Transverse colon (tissue), 4 donors: ENCODE results near the gene ZBTB38. TPM values are rescaled to one million over a fixed set of nuclear protein-coding genes. Genes with fewer than 3 reads are reported as not detected.

Source experiments
- DNase-seq: peaks from one replicate; pipeline ENCODE4 v3.0.0-alpha.2; 2019
- H3K27ac ChIP-seq, 4 donors: fragments of 200-600 bp; sonication (generic); 2 replicates each; pipeline ENCODE4 v1.5.1; 2016 to 2018; ENCODE audit warnings: inconsistent platforms in 4 of 4
- H3K27me3 ChIP-seq: fragments of 200-600 bp; sonication (generic); 2 replicates; pipeline ENCODE4 v1.5.1; 2017; ENCODE audit warnings: inconsistent platforms
- H3K36me3 ChIP-seq, 4 donors: fragments of 200-600 bp; sonication (generic); 2 replicates each; pipeline ENCODE4 v1.5.1; 2017 to 2019; ENCODE audit warnings: inconsistent platforms in 4 of 4
- H3K4me1 ChIP-seq, 4 donors: fragments of 200-600 bp; sonication (generic); 2 replicates each; pipeline ENCODE4 v1.5.1; 2017 to 2020; ENCODE audit warnings: inconsistent platforms in 4 of 4
- H3K4me3 ChIP-seq, 4 donors: fragments of 200-600 bp; sonication (generic); 1 replicate in 1 of 4; 2 replicates in 3 of 4; pipeline versions ENCODE4 v1.5.1 to v1.6.1; 2017 to 2019; ENCODE audit warnings: inconsistent platforms in 4 of 4
- H3K9me3 ChIP-seq, 2 donors: fragments of 200-600 bp; sonication (generic); 2 replicates each; pipeline ENCODE4 v1.5.1; 2017 to 2019; ENCODE audit warnings: inconsistent platforms in 2 of 2
- EP300 ChIP-seq: sonication (generic); formaldehyde crosslinking; IDR thresholded peaks from one replicate; pipeline ENCODE4 v1.6.1; 2017; ENCODE audit warnings: antibody characterized with exemption, low read depth
- POLR2A ChIP-seq: fragments of 450-650 bp; IDR thresholded peaks from one replicate; pipeline ENCODE4 v1.6.1; 2016; ENCODE audit warnings: antibody characterized with exemption, mild to moderate bottlenecking, moderate library complexity
- POLR2AphosphoS5 ChIP-seq, 3 donors: sonication (generic); formaldehyde crosslinking; IDR thresholded peaks; one replicate each; pipeline ENCODE4 v1.6.1; 2016; ENCODE audit warnings: antibody characterized with exemption in 3 of 3
- WGBS, 2 donors: methylation state at CpG; one replicate each; pipeline ENCODE4 v1.1.5; 2018; ENCODE audit warnings: low coverage in 1 of 2; 5-methylcytosine and 5-hydroxymethylcytosine counted together
- in situ Hi-C, 4 donors: fragments of 200-750 bp; cut with MboI; loops; one replicate each; pipeline versions ENCODE4 v1.15.0 to v1.15.1; 2017; ENCODE audit warnings: low sequenced_read_pairs in 3 of 4, low pct_ligation_motif_present in 1 of 4, low pct_unique_long_range_greater_than_20kb in 1 of 4
- intact Hi-C: fragments of 100-400 bp; cut with DNase I; formaldehyde crosslinking; loops from one replicate; pipeline ENCODE4 v1.15.1; 2023; ENCODE audit warnings: low total_unique reads
- total RNA-seq, 4 donors: library from RNA; depleted of rRNA; stranded (reverse); fragments of >200 nt; gene quantifications; one replicate each; pipeline ENCODE4 v1.1.0, GENCODE V29; 2016
- TF ChIP-seq, protein P1 (sequence below), 5 experiments: fragments of 200-600 bp in 3 of 5; fragments of 450-650 bp in 2 of 5; sonication (generic) in 3 of 5; IDR thresholded peaks; 1 replicate in 2 of 5; 2 replicates in 3 of 5; pipeline ENCODE4 v1.5.1; 2016 to 2017; ENCODE audit warnings: antibody characterized with exemption in 5 of 5, inconsistent platforms in 3 of 5, mild to moderate bottlenecking in 2 of 5, moderate library complexity in 1 of 5

The ZBTB38 gene
- total RNA-seq, 4 donors from 2014 or later, result 71.8 to 182 (median 169) TPM

DNA sequence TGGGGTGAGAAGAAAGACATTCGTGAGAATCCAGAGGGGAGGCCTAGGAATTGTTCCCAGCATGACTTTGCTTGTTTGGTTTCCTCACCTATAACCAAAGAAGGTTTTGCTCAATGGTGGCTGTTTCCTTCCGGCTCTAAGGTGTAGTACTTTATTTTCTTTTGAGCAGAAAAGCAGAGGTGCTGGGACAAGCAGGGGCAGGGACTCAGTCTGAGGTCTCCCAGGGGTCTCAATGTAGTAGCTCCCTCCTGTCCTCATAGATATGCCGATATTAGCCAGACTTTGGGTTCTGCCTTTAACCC, 41.6 kb downstream of the ZBTB38 start:
- peak overlapping the region; percentile 87 to 99 (median 97) for H3K27ac ChIP-seq
- H3K36me3 ChIP-seq, result peaks cover 0 to 20% (median 7%) of the 10 kb centered on the region in 4 donors
- 29 to 69% methylated on average over 2 to 3 of the region's 3 CpGs for WGBS, 2 donors
- H3K27me3 ChIP-seq, result no peaks in the 10 kb centered on the region
- TF ChIP-seq, protein P1, sequence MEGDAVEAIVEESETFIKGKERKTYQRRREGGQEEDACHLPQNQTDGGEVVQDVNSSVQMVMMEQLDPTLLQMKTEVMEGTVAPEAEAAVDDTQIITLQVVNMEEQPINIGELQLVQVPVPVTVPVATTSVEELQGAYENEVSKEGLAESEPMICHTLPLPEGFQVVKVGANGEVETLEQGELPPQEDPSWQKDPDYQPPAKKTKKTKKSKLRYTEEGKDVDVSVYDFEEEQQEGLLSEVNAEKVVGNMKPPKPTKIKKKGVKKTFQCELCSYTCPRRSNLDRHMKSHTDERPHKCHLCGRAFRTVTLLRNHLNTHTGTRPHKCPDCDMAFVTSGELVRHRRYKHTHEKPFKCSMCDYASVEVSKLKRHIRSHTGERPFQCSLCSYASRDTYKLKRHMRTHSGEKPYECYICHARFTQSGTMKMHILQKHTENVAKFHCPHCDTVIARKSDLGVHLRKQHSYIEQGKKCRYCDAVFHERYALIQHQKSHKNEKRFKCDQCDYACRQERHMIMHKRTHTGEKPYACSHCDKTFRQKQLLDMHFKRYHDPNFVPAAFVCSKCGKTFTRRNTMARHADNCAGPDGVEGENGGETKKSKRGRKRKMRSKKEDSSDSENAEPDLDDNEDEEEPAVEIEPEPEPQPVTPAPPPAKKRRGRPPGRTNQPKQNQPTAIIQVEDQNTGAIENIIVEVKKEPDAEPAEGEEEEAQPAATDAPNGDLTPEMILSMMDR (IDR thresholded peaks at IDR 0.05), result no peak
- TF ChIP-seq POLR2A (no peak), POLR2AphosphoS5 (IDR thresholded peaks at IDR 0.05) (no peak), EP300 (no peak)
- H3K9me3 ChIP-seq, result no peaks in the 10 kb centered on the region
- H3K4me3 ChIP-seq, result no peak overlapping the region
- no peak for DNase-seq
- intact Hi-C loops, result no loop called here
- peaks cover 49 to 82% (median 75%) of the 10 kb centered on the region in 4 donors for H3K4me1 ChIP-seq
- in situ Hi-C loops, result no loop called here

DNA sequence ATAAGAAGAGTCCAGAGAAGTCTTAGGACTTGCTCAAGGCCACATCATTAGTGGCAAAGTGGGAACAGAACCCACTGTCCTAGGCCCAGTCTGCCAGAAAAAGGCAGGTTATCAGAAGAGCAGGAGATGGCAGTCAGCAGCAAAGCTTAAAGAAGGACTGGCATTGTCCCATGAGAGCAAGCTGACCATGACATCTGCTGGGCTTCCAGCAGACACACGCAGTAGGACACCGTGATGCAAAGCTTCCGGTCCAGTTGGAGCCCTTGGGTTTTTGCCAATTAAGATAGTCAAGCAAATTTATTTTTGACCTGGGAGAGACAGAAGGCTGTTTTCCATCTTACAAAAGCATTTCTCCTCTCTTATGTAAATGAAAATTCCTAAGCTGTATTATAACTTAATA, 42.1 kb downstream of the ZBTB38 start:
- Histone ChIP-seq H3K9me3 (no peaks in the 10 kb centered on the region), H3K36me3 (peaks cover 0 to 20% (median 7%) of the 10 kb centered on the region in 4 donors), H3K27me3 (no peaks in the 10 kb centered on the region), H3K27ac (peak overlapping the region; percentile 87 to 99 (median 97)), H3K4me1 (peaks cover 49 to 85% (median 74%) of the 10 kb centered on the region in 4 donors), H3K4me3 (no peak overlapping the region)
- intact Hi-C loops (no loop called here), in situ Hi-C loops (no loop called here)
- TF ChIP-seq POLR2AphosphoS5 (IDR thresholded peaks at IDR 0.05) (peak; percentile 13 to 55 (median 46)), POLR2A (no peak)
- TF ChIP-seq, protein P1 (IDR thresholded peaks at IDR 0.05), result no peak
- DNase-seq, result peak; percentile 46
- WGBS, 2 donors, result 31 to 36% methylated on average over 3 of the region's 3 CpGs

DNA sequence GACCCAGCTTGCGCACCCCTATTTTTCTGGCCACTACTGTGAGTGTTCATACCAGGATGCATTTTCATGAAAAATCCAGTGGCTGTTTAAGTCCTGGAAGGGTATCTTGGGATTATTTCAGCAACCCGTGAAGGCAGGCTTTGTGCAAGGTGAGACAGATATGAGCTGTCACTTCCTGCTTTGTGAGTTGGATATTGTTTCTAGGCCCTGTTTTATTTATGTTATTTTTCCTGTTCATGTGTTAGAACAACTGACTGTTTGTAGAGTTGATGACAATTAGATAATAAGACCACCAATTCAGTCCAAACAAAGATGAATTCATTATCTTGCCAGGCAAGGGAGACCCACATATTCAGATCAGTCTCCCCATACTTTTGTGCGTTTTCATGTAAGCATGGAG, 42.5 kb downstream of the ZBTB38 start:
- peaks cover 49 to 85% (median 74%) of the 10 kb centered on the region in 4 donors for H3K4me1 ChIP-seq
- peaks cover 0 to 18% (median 5%) of the 10 kb centered on the region in 4 donors for H3K36me3 ChIP-seq
- intact Hi-C loops (no loop called here), in situ Hi-C loops (no loop called here)
- no peak overlapping the region for H3K4me3 ChIP-seq
- H3K9me3 ChIP-seq, result no peaks in the 10 kb centered on the region
- no peaks in the 10 kb centered on the region for H3K27me3 ChIP-seq
- 58 to 100% methylated on average over 1 to 3 of the region's 3 CpGs for WGBS, 2 donors
- peak overlapping the region; percentile 87 to 99 (median 97) for H3K27ac ChIP-seq
- DNase-seq, result no peak
- TF ChIP-seq POLR2AphosphoS5 (IDR thresholded peaks at IDR 0.05) (no peak), EP300 (no peak)

DNA sequence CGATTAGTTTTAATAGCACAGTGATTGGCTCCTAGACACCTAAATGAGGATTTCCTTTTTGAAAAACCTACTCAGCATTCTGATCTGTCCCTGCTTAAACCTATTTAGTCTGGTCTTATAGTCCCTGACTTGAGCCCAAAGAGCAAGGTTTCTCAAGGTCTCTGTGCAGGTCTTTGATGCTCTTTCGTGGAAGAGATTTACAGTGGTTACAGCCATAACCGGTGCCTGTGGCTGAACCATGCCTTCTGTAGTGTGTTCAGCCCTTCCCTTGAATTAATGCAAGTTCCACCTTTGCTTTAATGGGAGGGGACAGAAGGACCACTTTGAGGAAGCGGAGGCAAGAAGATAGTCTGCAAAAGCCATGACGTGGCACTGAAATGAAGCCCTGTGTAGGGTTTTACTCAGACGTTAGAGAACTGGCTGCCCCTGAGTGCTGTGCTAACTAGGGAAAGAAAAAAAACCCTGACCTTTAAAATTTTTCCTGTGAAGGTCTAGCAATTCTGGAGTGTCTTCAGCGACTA, 43.0 kb downstream of the ZBTB38 start:
- WGBS, 2 donors, result 24 to 38% methylated on average over 5 to 7 of the region's 7 CpGs
- in situ Hi-C loops, result no loop called here

More for the DNA sequence above, 43.0 kb downstream of the ZBTB38 start:
- Histone ChIP-seq H3K27ac (peak overlapping the region; percentile 87 to 99 (median 97)), H3K9me3 (no peaks in the 10 kb centered on the region), H3K4me1 (peaks cover 45 to 81% (median 71%) of the 10 kb centered on the region in 4 donors), H3K36me3 (peaks cover 0 to 13% (median 3%) of the 10 kb centered on the region in 4 donors), H3K27me3 (no peaks in the 10 kb centered on the region), H3K4me3 (peak overlapping the region in 1 of 4 donors; percentile 24)
- TF ChIP-seq EP300, result no peak
- TF ChIP-seq, protein P1 (IDR thresholded peaks at IDR 0.05), result no peak
- TF ChIP-seq POLR2A, result peak; percentile 27
- peak in 1 of 3 donors; percentile 19 for TF ChIP-seq POLR2AphosphoS5 (IDR thresholded peaks at IDR 0.05)
- intact Hi-C loops, result no loop called here
- DNase-seq, result peak; percentile 41
